ENCODE data around the gene NFATC2.

GRCh38 chr20:51363813-51364212 is 178.7 kb downstream of the NFATC2 start:
- no peak for TF ChIP-seq CTCF (IDR thresholded peaks at IDR 0.05)
- TF ChIP-seq POLR2A (IDR thresholded peaks at IDR 0.05; ENCODE audit: low read depth) = no peak

Measured in esophagus muscularis mucosa (tissue), 3 donors.